WTC11 (cell line): Measurements from ENCODE around the gene ZNG1A. TPM values are rescaled to one million over a fixed set of nuclear protein-coding genes. Genes with fewer than 3 reads are reported as not detected.

Experiments
- ATAC-seq: fragments of 200-7000 bp; cut with Tn5 transposase; 2 replicates; pipeline ENCODE4 v1.10.0; 2021; ENCODE audit warnings: mild to moderate bottlenecking, moderate library complexity
- CTCF ChIA-PET: fragments of 300-600 bp; sonication (Branson Sonifier 250); formaldehyde crosslinking; loops from one replicate; lab custom pipeline; 2021; ENCODE audit warnings: antibody characterized with exemption; lab: Charles Lee
- POLR2A ChIA-PET: fragments of 350-600 bp; sonication (Branson Sonifier 250); formaldehyde crosslinking; loops from one replicate; lab custom pipeline; 2021; ENCODE audit warnings: antibody characterized with exemption; lab: Charles Lee
- DNase-seq: peaks from one replicate; pipeline ENCODE4 v3.0.0; 2021; ENCODE audit warnings: low spot score
- H3K27ac Mint-ChIP-seq: 2 replicates; pipeline ENCODE4 v1.8.0; 2021; ENCODE audit warnings: mixed read lengths
- H3K27me3 Mint-ChIP-seq: 2 replicates; pipeline ENCODE4 v1.8.0; 2021; ENCODE audit warnings: low read depth, mild to moderate bottlenecking, moderate library complexity, mixed read lengths
- H3K36me3 Mint-ChIP-seq: 2 replicates; pipeline ENCODE4 v1.8.0; 2021; ENCODE audit warnings: mixed read lengths
- H3K4me1 Mint-ChIP-seq: 2 replicates; pipeline ENCODE4 v1.8.0; 2022; ENCODE audit warnings: mixed read lengths
- H3K4me3 Mint-ChIP-seq: 2 replicates; pipeline ENCODE4 v1.8.0; 2021; ENCODE audit warnings: mild to moderate bottlenecking, moderate library complexity, mixed read lengths
- H3K9me3 Mint-ChIP-seq: 2 replicates; pipeline ENCODE4 v1.8.0; 2021; ENCODE audit warnings: mixed read lengths
- FOXK1 ChIP-seq: sonication (generic); formaldehyde crosslinking; IDR thresholded peaks from 2 replicates; pipeline ENCODE4 v1.8.0; 2022; ENCODE audit warnings: mild to moderate bottlenecking, moderate library complexity, missing genetic modification reagents
- GABPB1 ChIP-seq: sonication (generic); formaldehyde crosslinking; IDR thresholded peaks from 2 replicates; pipeline ENCODE4 v1.8.1; 2023; ENCODE audit warnings: mild to moderate bottlenecking, missing genetic modification reagents
- MAX ChIP-seq: sonication (generic); formaldehyde crosslinking; IDR thresholded peaks from 2 replicates; pipeline ENCODE4 v1.8.0; 2022; ENCODE audit warnings: mild to moderate bottlenecking, missing genetic modification reagents
- NFE2L1 ChIP-seq: sonication (generic); formaldehyde crosslinking; IDR thresholded peaks from 2 replicates; pipeline ENCODE4 v1.8.1; 2023; ENCODE audit warnings: missing genetic modification reagents
- NR1H2 ChIP-seq: sonication (generic); formaldehyde crosslinking; IDR thresholded peaks from 2 replicates; pipeline ENCODE4 v1.9.0; 2021; ENCODE audit warnings: mild to moderate bottlenecking, moderate library complexity, missing genetic modification reagents
- OVOL2 ChIP-seq: fragments of 250-450 bp; sonication (Bioruptor Pico); IDR thresholded peaks from 2 replicates; pipeline ENCODE4 v1.9.0; 2021; ENCODE audit warnings: mild to moderate bottlenecking, borderline replicate concordance
- PRDM15 ChIP-seq: sonication (generic); formaldehyde crosslinking; IDR thresholded peaks from 2 replicates; pipeline ENCODE4 v1.8.0; 2022; ENCODE audit warnings: missing genetic modification reagents
- PREB ChIP-seq: sonication (generic); formaldehyde crosslinking; IDR thresholded peaks from 2 replicates; pipeline ENCODE4 v1.8.1; 2022; ENCODE audit warnings: mild to moderate bottlenecking, missing genetic modification reagents, moderate library complexity, borderline replicate concordance
- SOX15 ChIP-seq: fragments of 250-450 bp; sonication (Bioruptor Pico); IDR thresholded peaks from 2 replicates; pipeline ENCODE4 v1.9.0; 2021; ENCODE audit warnings: mild to moderate bottlenecking
- TEAD1 ChIP-seq: sonication (generic); formaldehyde crosslinking; IDR thresholded peaks from 2 replicates; pipeline ENCODE4 v1.8.0; 2022; ENCODE audit warnings: mild to moderate bottlenecking, missing genetic modification reagents
- ZNF263 ChIP-seq: sonication (generic); formaldehyde crosslinking; IDR thresholded peaks from 2 replicates; pipeline ENCODE4 v1.8.1; 2022; ENCODE audit warnings: low read depth, mild to moderate bottlenecking, moderate library complexity, missing genetic modification reagents
- ZNF423 ChIP-seq: fragments of 250-450 bp; sonication (Bioruptor Pico); IDR thresholded peaks from 2 replicates; pipeline ENCODE4 v2.1.2; 2022; ENCODE audit warnings: mild to moderate bottlenecking, moderate library complexity
- ZNF512 ChIP-seq: sonication (generic); formaldehyde crosslinking; IDR thresholded peaks from 2 replicates; pipeline ENCODE4 v1.8.1; 2022; ENCODE audit warnings: missing genetic modification reagents, borderline replicate concordance
- total RNA-seq: library from RNA; stranded (reverse); gene quantifications from 3 replicates; pipeline ENCODE4 v1.2.3, GENCODE V29; 2021

Gene ZNG1A
- total RNA-seq, 1 experiment from 2014 or later = 44.4 TPM

- POLR2A ChIA-PET = no interaction called here
- no peak for DNase-seq
- no peak for ATAC-seq
- peaks cover 14% of the 10 kb centered on the region for H3K4me1 Mint-ChIP-seq
- TF ChIP-seq TEAD1 = no peak
- TF ChIP-seq, all 79 proteins: peak for 0
- Mint-ChIP-seq H3K27me3 (peaks cover 31% of the 10 kb centered on the region), H3K9me3 (no peaks in the 10 kb centered on the region), H3K36me3 (no peaks in the 10 kb centered on the region), H3K27ac (no peak overlapping the region), H3K4me3 (no peak overlapping the region)
- CTCF ChIA-PET = no interaction called here
Measured at GRCh38 chr9:212297-212696, 33.4 kb upstream of the ZNG1A start.

- CTCF ChIA-PET = no interaction called here
- H3K9me3 Mint-ChIP-seq = no peaks in the 10 kb centered on the region
- DNase-seq (no peak), ATAC-seq (no peak)
- TF ChIP-seq ZNF512 = no peak
- no peak for TF ChIP-seq NFE2L1 (CRISPR knock-in tag)
- TF ChIP-seq ZNF263 (CRISPR knock-in tag) = no peak
- no peak for TF ChIP-seq PREB (CRISPR knock-in tag)
- TF ChIP-seq MAX (CRISPR knock-in tag) = no peak
- no peak for TF ChIP-seq NR1H2 (CRISPR knock-in tag)
- TF ChIP-seq OVOL2 (CRISPR knock-in tag) = no peak
- H3K36me3 Mint-ChIP-seq = no peaks in the 10 kb centered on the region
- H3K4me1 Mint-ChIP-seq = peaks cover 7% of the 10 kb centered on the region
- H3K4me3 Mint-ChIP-seq = no peak overlapping the region
- H3K27ac Mint-ChIP-seq = no peak overlapping the region
- H3K27me3 Mint-ChIP-seq = peaks cover 26% of the 10 kb centered on the region
- POLR2A ChIA-PET = no interaction called here
Measured at GRCh38 chr9:211557-211956, 32.7 kb upstream of the ZNG1A start.

- TF ChIP-seq ZNF423 (CRISPR knock-in tag) = no peak
- no peak for TF ChIP-seq PRDM15
- ATAC-seq = no peak
- H3K4me3 Mint-ChIP-seq = no peak overlapping the region
- no peak for DNase-seq
- ChIA-PET POLR2A (no interaction called here), CTCF (no interaction called here)
- peaks cover 5% of the 10 kb centered on the region; the same call in 1 of the 2 replicates for H3K4me1 Mint-ChIP-seq
- H3K36me3 Mint-ChIP-seq = no peaks in the 10 kb centered on the region
- peaks cover 21% of the 10 kb centered on the region for H3K27me3 Mint-ChIP-seq
- H3K9me3 Mint-ChIP-seq = no peaks in the 10 kb centered on the region
- no peak overlapping the region for H3K27ac Mint-ChIP-seq
Measured at GRCh38 chr9:211036-211435, 32.2 kb upstream of the ZNG1A start.

- POLR2A ChIA-PET = no interaction called here
- CTCF ChIA-PET = no interaction called here
- H3K27me3 Mint-ChIP-seq = peaks cover 9% of the 10 kb centered on the region
Measured at GRCh38 chr9:209143-209758, 30.4 kb upstream of the ZNG1A start.

More at GRCh38 chr9:209143-209758, 30.4 kb upstream of the ZNG1A start:
- TF ChIP-seq FOXK1 (CRISPR knock-in tag) (no peak), SOX15 (CRISPR knock-in tag) (no peak), GABPB1 (CRISPR knock-in tag) (no peak), NFE2L1 (CRISPR knock-in tag) (no peak)
- no peaks in the 10 kb centered on the region for H3K9me3 Mint-ChIP-seq
- H3K27ac Mint-ChIP-seq = no peak overlapping the region
- no peak overlapping the region for H3K4me3 Mint-ChIP-seq
- no peaks in the 10 kb centered on the region for H3K4me1 Mint-ChIP-seq
- DNase-seq (no peak), ATAC-seq (no peak)
- no peaks in the 10 kb centered on the region for H3K36me3 Mint-ChIP-seq
